Neural progenitor cell (in vitro differentiated cells): ENCODE measurements around the gene SPATA25. TPM values are rescaled to one million over a fixed set of nuclear protein-coding genes. Genes with fewer than 3 reads are reported as not detected.

Experiments
- DNase-seq: peaks from one replicate; pipeline ENCODE4 v3.0.0-alpha.2; 2016; ENCODE audit warnings: low spot score
- H2AFZ ChIP-seq: fragments of 200-600 bp; sonication (generic); replicated peaks from 2 replicates; pipeline ENCODE4 v1.6.1; 2016; ENCODE audit warnings: antibody characterized with exemption
- H3F3A ChIP-seq: fragments of 200-600 bp; sonication (generic); 2 replicates; pipeline ENCODE4 v1.6.1; 2016; ENCODE audit warnings: antibody characterized with exemption, low read depth
- H3K27ac ChIP-seq: fragments of 200-600 bp; sonication (generic); 2 replicates; pipeline ENCODE4 v1.5.1; 2016; ENCODE audit warnings: mild to moderate bottlenecking
- H3K27me3 ChIP-seq: fragments of 200-600 bp; sonication (generic); 2 replicates; pipeline ENCODE4 v1.6.1; 2016; ENCODE audit warnings: mild to moderate bottlenecking, moderate library complexity
- H3K36me3 ChIP-seq: fragments of 200-600 bp; sonication (generic); 2 replicates; pipeline ENCODE4 v1.5.1; 2016
- H3K4me1 ChIP-seq: fragments of 200-600 bp; sonication (generic); 2 replicates; pipeline ENCODE4 v1.6.1; 2016; ENCODE audit warnings: mixed run types
- H3K4me2 ChIP-seq: fragments of 200-600 bp; sonication (generic); 2 replicates; pipeline ENCODE4 v1.6.1; 2016
- H3K4me3 ChIP-seq: fragments of 200-600 bp; sonication (generic); 2 replicates; pipeline ENCODE4 v1.5.1; 2016
- H3K79me2 ChIP-seq: fragments of 200-600 bp; sonication (generic); 2 replicates; pipeline ENCODE4 v1.6.1; 2016; ENCODE audit warnings: low read depth
- H3K9ac ChIP-seq: fragments of 200-600 bp; sonication (generic); 2 replicates; pipeline ENCODE4 v1.6.1; 2016
- H3K9me3 ChIP-seq: fragments of 200-600 bp; sonication (generic); 2 replicates; pipeline ENCODE4 v1.5.1; 2016; ENCODE audit warnings: low read depth
- H4K20me1 ChIP-seq: fragments of 200-600 bp; sonication (generic); 2 replicates; pipeline ENCODE4 v1.6.1; 2016; ENCODE audit warnings: low read depth
- H3K27ac Mint-ChIP-seq: 3 replicates; pipeline ENCODE4 v1.8.0; 2021; ENCODE audit warnings: mixed read lengths
- H3K27me3 Mint-ChIP-seq: 2 replicates; pipeline ENCODE4 v1.8.0; 2022; ENCODE audit warnings: low read depth, mild to moderate bottlenecking, inconsistent platforms, moderate library complexity, mixed read lengths; ENCODE audit not compliant: insufficient read depth
- H3K36me3 Mint-ChIP-seq: 3 replicates; pipeline ENCODE4 v1.8.0; 2021; ENCODE audit warnings: mixed read lengths
- H3K4me1 Mint-ChIP-seq: 3 replicates; pipeline ENCODE4 v1.8.0; 2021; ENCODE audit warnings: mixed read lengths
- H3K4me3 Mint-ChIP-seq: 3 replicates; pipeline ENCODE4 v1.8.0; 2021; ENCODE audit warnings: mild to moderate bottlenecking, moderate library complexity, mixed read lengths
- H3K9me3 Mint-ChIP-seq: 3 replicates; pipeline ENCODE4 v1.8.0; 2020; ENCODE audit warnings: mixed read lengths
- EZH2 ChIP-seq: fragments of 200-600 bp; sonication (generic); IDR thresholded peaks from 2 replicates; pipeline ENCODE4 v1.6.1; 2017; ENCODE audit warnings: antibody characterized with exemption, mild to moderate bottlenecking, moderate library complexity
- EZH2phosphoT487 ChIP-seq: fragments of 200-600 bp; sonication (generic); IDR thresholded peaks from 2 replicates; pipeline ENCODE4 v1.6.1; 2017; ENCODE audit warnings: antibody characterized with exemption
- total RNA-seq: library from RNA; depleted of rRNA; stranded (reverse); fragments of >200 nt; gene quantifications from 2 replicates; pipeline ENCODE4 v1.2.3, GENCODE V29; 2015; ENCODE audit warnings: low replicate concordance
- TF ChIP-seq, protein P1 (sequence below): fragments of 200-600 bp; sonication (generic); IDR thresholded peaks from 2 replicates; pipeline ENCODE4 v1.5.1; 2017; ENCODE audit warnings: antibody characterized with exemption, mild to moderate bottlenecking

SPATA25 gene
- total RNA-seq, 1 donor from 2014 or later, result 0.54 TPM

DNA sequence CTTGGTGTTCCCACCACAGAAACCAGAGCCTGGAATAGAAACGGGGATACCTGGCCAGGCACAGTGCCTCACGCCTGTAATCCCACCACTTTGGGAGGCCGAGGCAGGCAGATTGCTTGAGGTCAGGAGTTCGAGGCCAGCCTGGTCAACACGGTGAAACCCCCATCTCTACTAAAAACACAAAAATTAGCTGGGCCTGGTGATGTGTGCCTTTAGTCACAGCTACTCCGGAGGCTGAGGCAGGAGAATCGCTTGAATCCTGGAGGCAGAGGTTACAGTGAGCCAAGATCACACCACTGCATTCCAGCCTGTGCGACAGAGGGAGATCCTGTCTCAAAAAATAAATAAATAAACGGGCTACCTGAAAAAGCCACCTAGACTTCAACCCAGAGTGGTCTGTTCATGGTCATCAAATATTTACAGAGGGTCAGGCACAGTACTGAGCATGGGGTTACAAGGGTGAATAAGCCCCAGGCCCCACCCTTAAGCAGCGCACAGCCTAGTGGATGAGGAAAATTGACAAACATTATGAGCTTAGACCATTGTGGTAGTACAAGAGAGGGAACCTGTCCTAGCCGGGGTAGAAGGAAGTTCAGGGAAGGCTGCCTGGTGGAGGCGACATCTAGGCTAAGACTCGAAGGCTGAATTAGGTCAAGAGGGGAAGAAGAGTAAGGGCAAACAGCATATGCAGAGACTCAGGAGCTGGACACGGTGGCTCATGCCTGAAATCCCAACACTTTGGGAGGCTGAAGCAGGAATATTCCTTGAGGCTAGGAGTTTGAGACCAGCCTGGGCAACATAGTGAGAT lies 39.9 kb upstream of the SPATA25 start:
- H3K9ac ChIP-seq, result no peak overlapping the region
- peaks cover 13% of the 10 kb centered on the region for H3K4me1 ChIP-seq
- peaks cover 30% of the 10 kb centered on the region for H3F3A ChIP-seq
- Mint-ChIP-seq H3K4me3 (no peak overlapping the region), H3K27me3 (peaks cover 12% of the 10 kb centered on the region), H3K27ac (no peak overlapping the region), H3K9me3 (no peaks in the 10 kb centered on the region), H3K36me3 (no peaks in the 10 kb centered on the region), H3K4me1 (peaks cover 19% of the 10 kb centered on the region)
- TF ChIP-seq EZH2phosphoT487 (no peak), EZH2 (no peak)
- TF ChIP-seq, protein P1, sequence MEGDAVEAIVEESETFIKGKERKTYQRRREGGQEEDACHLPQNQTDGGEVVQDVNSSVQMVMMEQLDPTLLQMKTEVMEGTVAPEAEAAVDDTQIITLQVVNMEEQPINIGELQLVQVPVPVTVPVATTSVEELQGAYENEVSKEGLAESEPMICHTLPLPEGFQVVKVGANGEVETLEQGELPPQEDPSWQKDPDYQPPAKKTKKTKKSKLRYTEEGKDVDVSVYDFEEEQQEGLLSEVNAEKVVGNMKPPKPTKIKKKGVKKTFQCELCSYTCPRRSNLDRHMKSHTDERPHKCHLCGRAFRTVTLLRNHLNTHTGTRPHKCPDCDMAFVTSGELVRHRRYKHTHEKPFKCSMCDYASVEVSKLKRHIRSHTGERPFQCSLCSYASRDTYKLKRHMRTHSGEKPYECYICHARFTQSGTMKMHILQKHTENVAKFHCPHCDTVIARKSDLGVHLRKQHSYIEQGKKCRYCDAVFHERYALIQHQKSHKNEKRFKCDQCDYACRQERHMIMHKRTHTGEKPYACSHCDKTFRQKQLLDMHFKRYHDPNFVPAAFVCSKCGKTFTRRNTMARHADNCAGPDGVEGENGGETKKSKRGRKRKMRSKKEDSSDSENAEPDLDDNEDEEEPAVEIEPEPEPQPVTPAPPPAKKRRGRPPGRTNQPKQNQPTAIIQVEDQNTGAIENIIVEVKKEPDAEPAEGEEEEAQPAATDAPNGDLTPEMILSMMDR, result no peak
- H3K4me2 ChIP-seq, result no peak overlapping the region
- peaks cover 3% of the 10 kb centered on the region for H3K79me2 ChIP-seq
- no peaks in the 10 kb centered on the region for H3K9me3 ChIP-seq
- H3K4me3 ChIP-seq, result no peak overlapping the region
- H3K27ac ChIP-seq, result peak overlapping the region; percentile 61
- H3K36me3 ChIP-seq, result no peaks in the 10 kb centered on the region
- DNase-seq, result no peak
- H2AFZ ChIP-seq, result no peak overlapping the region
- H3K27me3 ChIP-seq, result no peaks in the 10 kb centered on the region
- H4K20me1 ChIP-seq, result no peaks in the 10 kb centered on the region

DNA sequence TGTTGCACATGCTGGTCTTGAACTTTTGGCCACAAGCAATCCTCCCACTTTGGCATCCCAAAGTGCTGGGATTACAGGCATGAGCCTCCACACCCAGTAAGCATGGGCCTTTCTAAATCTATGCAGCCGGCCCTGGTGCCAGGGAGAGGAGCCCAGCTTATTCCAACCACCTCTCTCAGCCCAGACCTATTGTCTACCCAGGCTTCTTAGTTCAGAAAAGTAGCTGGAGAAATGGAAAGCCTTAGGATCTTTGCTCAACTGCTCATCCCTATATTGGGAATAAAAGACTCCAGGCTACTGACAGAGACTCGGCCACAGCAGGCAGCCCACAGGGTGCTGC lies 39.3 kb upstream of the SPATA25 start:
- Histone ChIP-seq H3F3A (peaks cover 30% of the 10 kb centered on the region), H3K4me1 (peaks cover 13% of the 10 kb centered on the region), H3K9me3 (no peaks in the 10 kb centered on the region), H3K9ac (no peak overlapping the region), H3K36me3 (no peaks in the 10 kb centered on the region), H3K27ac (peak overlapping the region; percentile 61), H3K79me2 (no peaks in the 10 kb centered on the region), H2AFZ (no peak overlapping the region), H3K27me3 (no peaks in the 10 kb centered on the region), H4K20me1 (no peaks in the 10 kb centered on the region), H3K4me2 (no peak overlapping the region), H3K4me3 (no peak overlapping the region)
- DNase-seq, result no peak
- H3K36me3 Mint-ChIP-seq, result no peaks in the 10 kb centered on the region
- peaks cover 18% of the 10 kb centered on the region for H3K4me1 Mint-ChIP-seq
- H3K27ac Mint-ChIP-seq, result no peak overlapping the region
- no peak overlapping the region for H3K4me3 Mint-ChIP-seq
- TF ChIP-seq EZH2 (no peak), EZH2phosphoT487 (no peak)
- TF ChIP-seq, protein P1, result no peak
- peaks cover 12% of the 10 kb centered on the region for H3K27me3 Mint-ChIP-seq
- H3K9me3 Mint-ChIP-seq, result no peaks in the 10 kb centered on the region

DNA sequence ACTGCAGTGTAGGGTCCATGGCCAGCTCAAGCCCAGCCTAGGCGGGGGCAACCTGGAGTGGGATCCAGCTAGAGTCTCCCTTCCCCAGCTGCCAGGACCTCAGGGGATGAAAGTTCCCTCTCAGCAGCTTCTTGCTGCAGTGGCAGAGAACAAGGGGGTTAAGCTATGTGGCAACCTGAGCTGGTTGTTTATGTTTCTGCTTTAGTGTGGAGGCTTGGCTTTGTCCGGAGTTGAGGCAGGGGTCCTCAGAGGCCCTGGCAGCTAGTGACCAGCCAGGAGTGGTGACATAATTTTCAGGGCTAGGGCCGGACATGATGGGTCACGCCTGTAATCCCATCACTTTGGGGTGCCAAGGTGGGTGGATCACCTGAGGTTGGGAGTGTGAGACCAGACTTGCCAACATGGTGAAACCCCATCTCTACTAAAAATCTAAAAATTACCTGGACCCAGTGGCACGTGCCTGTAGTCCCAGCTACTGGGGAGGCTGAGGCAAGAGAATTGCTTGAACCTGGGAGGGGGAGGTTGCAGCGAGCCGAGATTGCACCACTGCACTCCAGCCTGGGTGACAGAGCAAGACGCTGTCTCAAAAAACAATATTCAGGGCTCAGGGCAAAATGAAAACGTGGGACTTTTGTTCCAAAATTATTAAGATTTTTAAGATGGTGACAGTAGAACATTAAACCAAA lies 38.5 kb upstream of the SPATA25 start:
- TF ChIP-seq EZH2 (no peak), EZH2phosphoT487 (no peak)
- TF ChIP-seq, protein P1, result no peak
- no peaks in the 10 kb centered on the region for H3K9me3 Mint-ChIP-seq
- H3K4me1 Mint-ChIP-seq, result peaks cover 23% of the 10 kb centered on the region
- peaks cover 26% of the 10 kb centered on the region for H3F3A ChIP-seq
- no peaks in the 10 kb centered on the region for H3K27me3 ChIP-seq
- no peak overlapping the region for H3K4me3 ChIP-seq
- no peak overlapping the region for H3K4me3 Mint-ChIP-seq
- H3K27ac ChIP-seq, result peak overlapping the region; percentile 58
- H3K36me3 ChIP-seq, result no peaks in the 10 kb centered on the region
- peaks cover 12% of the 10 kb centered on the region for H3K27me3 Mint-ChIP-seq
- H3K9ac ChIP-seq, result no peak overlapping the region
- H3K27ac Mint-ChIP-seq, result no peak overlapping the region
- no peaks in the 10 kb centered on the region for H3K36me3 Mint-ChIP-seq
- no peaks in the 10 kb centered on the region for H4K20me1 ChIP-seq
- no peak overlapping the region for H2AFZ ChIP-seq
- peaks cover 13% of the 10 kb centered on the region for H3K4me1 ChIP-seq
- no peaks in the 10 kb centered on the region for H3K9me3 ChIP-seq
- H3K79me2 ChIP-seq, result no peaks in the 10 kb centered on the region
- peak overlapping the region; percentile 38 for H3K4me2 ChIP-seq
- DNase-seq, result peak; percentile 42
